Measurements from ENCODE around the gene PLK3. TPM values are rescaled to one million over a fixed set of nuclear protein-coding genes. Genes with fewer than 3 reads are reported as not detected.
A peak's percentile ranks its signal among the peaks of the same experiment; 100 is the strongest.

PLK3 gene
- total and polyA plus RNA-seq, 9 of the 15 experiments (the other 6 are each of a cell fraction or from before 2014, with no cell fraction given) = 0.52 to 22.7 (median 11.0) TPM

GRCh38 chr1:44775078-44775929, 24.9 kb upstream of the PLK3 start, which contains the start of gene RPS8 (continued):
- no peak for TF ChIP-seq IRF9 (tag; IDR thresholded peaks at IDR 0.05)
- TF ChIP-seq L3MBTL2 (IDR thresholded peaks at IDR 0.05) = peak; percentile 94
- peak; percentile 95 for TF ChIP-seq GTF2F1 (IDR thresholded peaks at IDR 0.05; ENCODE audit: low read depth, low read length)
- peak; percentile 100 for TF ChIP-seq RBBP5 (IDR thresholded peaks at IDR 0.05; ENCODE audit: borderline replicate concordance, insufficient read depth, low read length, poor library complexity, severe bottlenecking)
- TF ChIP-seq ARID2 (IDR thresholded peaks at IDR 0.05) = peak; percentile 66; the same call in 1 of the 2 replicates
- TF ChIP-seq ZNF175 (CRISPR knock-in tag; IDR thresholded peaks at IDR 0.05; ENCODE audit: low read depth) = peak; percentile 63; the same call in 1 of the 2 replicates
- TF ChIP-seq NR2C2 (CRISPR knock-in tag; IDR thresholded peaks at IDR 0.05) = peak; percentile 79; the same call in 1 of the 2 replicates
- TF ChIP-seq NR2C2 (tag; IDR thresholded peaks at IDR 0.05) = peak; percentile 92
- peak; percentile 68; the same call in 1 of the 2 replicates for TF ChIP-seq ETS1 (conservative IDR thresholded peaks at IDR 0.05; ENCODE audit: control insufficient read depth, low read depth, low read length)
- TF ChIP-seq TSHZ1 (CRISPR knock-in tag; IDR thresholded peaks at IDR 0.05) = peak; percentile 17; the same call in 1 of the 2 replicates
- peak; percentile 97 for TF ChIP-seq THRB (CRISPR knock-in tag; conservative IDR thresholded peaks at IDR 0.05)
- TF ChIP-seq MEF2A (IDR thresholded peaks at IDR 0.05; ENCODE audit: control insufficient read depth, low read depth, low read length) = no peak; the same call in none of the 2 replicates
- TF ChIP-seq MAFG (tag; conservative IDR thresholded peaks at IDR 0.05) = peak; percentile 37; the same call in 1 of the 2 replicates
- TF ChIP-seq ELF2 (CRISPR knock-in tag; IDR thresholded peaks at IDR 0.05) = peak; percentile 46; the same call in 1 of the 2 replicates
- TF ChIP-seq RBM14 (IDR thresholded peaks at IDR 0.05; ENCODE audit: borderline replicate concordance, insufficient read depth, low read depth, low read length) = peak; percentile 98; the same call in 1 of the 2 replicates
- TF ChIP-seq PYGO2 (tag; IDR thresholded peaks at IDR 0.05) = 0 out of 2 replicates have a peak, but pooled peaks have one; percentile 12
- peak; percentile 69; the same call in 1 of the 2 replicates for TF ChIP-seq ZNF232 (CRISPR knock-in tag; IDR thresholded peaks at IDR 0.05)
- no peak for TF ChIP-seq U2AF2 (optimal IDR thresholded peaks at IDR 0.05; ENCODE audit: low read depth, low read length)
